GM06990 (cell line): ENCODE measurements around the gene FBXO30.

Experiments used
- DNase-seq: peaks from one replicate; pipeline ENCODE4 v3.0.0-alpha.2; 2011; ENCODE audit not compliant: insufficient read length; ENCODE audit errors: extremely low read depth
- H3K27me3 ChIP-seq: replicated peaks from 2 replicates; pipeline ENCODE4 v1.6.0; 2011; ENCODE audit warnings: low read length; ENCODE audit not compliant: control insufficient read depth, insufficient read depth
- H3K36me3 ChIP-seq: 2 replicates; pipeline ENCODE4 v1.5.1; 2011; ENCODE audit warnings: low read length; ENCODE audit not compliant: control insufficient read depth, insufficient read depth
- H3K4me3 ChIP-seq: replicated peaks from 2 replicates; pipeline ENCODE4 v1.5.1; 2011; ENCODE audit warnings: low read depth, mild to moderate bottlenecking, control low read depth, low read length
- TF ChIP-seq, protein P1 (sequence below): IDR thresholded peaks from 2 replicates; pipeline ENCODE4 v1.5.1; 2011; ENCODE audit warnings: low read length, control low read depth, mild to moderate bottlenecking, inconsistent platforms; ENCODE audit not compliant: insufficient read depth, poor library complexity, severe bottlenecking

The FBXO30 gene

DNA sequence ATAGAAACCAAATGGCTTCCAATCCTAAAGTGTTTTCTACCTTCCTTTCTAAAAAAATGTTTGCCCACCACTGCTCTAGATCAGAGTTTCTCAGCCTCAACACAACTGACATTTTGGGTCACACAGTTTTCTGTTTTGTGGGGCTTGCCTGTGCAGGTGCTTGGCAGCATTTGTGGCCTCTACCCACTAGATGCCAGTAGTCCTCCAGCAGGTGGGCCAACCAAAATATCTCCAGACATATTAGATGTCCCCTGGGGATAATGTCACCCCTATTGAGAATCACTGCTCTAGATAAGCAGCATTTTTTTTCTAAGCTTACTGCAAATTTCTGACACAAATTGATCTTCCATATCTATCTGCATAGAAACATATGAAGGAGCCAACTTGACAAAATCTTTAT is 53.0 kb downstream of the FBXO30 start:
- Histone ChIP-seq H3K4me3 (no peak overlapping the region), H3K36me3 (no peaks in the 10 kb centered on the region), H3K27me3 (no peaks in the 10 kb centered on the region)
- TF ChIP-seq, protein P1, sequence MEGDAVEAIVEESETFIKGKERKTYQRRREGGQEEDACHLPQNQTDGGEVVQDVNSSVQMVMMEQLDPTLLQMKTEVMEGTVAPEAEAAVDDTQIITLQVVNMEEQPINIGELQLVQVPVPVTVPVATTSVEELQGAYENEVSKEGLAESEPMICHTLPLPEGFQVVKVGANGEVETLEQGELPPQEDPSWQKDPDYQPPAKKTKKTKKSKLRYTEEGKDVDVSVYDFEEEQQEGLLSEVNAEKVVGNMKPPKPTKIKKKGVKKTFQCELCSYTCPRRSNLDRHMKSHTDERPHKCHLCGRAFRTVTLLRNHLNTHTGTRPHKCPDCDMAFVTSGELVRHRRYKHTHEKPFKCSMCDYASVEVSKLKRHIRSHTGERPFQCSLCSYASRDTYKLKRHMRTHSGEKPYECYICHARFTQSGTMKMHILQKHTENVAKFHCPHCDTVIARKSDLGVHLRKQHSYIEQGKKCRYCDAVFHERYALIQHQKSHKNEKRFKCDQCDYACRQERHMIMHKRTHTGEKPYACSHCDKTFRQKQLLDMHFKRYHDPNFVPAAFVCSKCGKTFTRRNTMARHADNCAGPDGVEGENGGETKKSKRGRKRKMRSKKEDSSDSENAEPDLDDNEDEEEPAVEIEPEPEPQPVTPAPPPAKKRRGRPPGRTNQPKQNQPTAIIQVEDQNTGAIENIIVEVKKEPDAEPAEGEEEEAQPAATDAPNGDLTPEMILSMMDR: peak; percentile 39
- no peak for DNase-seq

DNA sequence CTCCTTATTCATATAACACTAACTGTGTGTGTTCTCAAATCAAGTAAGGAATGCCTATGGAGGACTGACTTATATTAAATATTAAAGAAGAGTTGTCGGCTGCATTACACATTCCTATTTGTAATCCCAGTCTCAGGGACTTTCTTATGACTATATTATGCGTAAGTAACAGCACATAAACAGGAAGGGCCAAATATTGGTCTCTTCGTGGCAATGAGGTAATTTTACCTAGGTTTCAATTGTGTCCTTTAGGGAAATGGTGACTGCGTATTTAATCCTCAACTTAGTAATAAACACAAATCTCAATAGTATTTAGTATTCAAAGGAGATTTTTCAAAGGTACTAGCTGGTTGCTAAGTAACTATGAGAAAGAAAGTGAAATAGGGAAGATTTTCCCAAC is 56.5 kb downstream of the FBXO30 start:
- Histone ChIP-seq H3K27me3 (no peaks in the 10 kb centered on the region), H3K36me3 (no peaks in the 10 kb centered on the region), H3K4me3 (no peak overlapping the region)
- DNase-seq: no peak
- TF ChIP-seq, protein P1: no peak

DNA sequence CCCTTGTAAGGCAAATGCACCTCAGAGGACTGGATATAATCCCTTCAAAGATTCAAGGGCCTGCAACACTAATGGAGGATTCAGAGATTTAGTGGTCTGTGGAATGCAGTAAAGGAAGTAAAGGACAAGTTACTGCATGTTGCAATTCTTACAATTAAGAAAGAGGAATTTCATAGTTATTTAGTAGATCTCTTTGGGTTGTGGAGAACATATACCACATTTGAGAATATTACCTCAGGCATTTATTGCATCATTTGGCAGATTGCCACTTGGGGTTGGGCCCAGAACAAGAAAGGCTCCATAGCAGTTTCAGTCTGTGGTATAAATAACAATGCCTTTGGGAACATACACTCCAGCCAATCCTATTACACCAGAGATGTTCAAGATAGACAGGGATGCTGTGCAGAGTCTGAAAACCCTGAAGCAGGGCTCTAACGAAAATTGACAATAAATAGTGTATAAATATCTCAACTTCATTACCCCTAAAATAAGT is 58.4 kb downstream of the FBXO30 start:
- Histone ChIP-seq H3K36me3 (no peaks in the 10 kb centered on the region), H3K27me3 (no peaks in the 10 kb centered on the region), H3K4me3 (no peak overlapping the region)
- DNase-seq: no peak
- TF ChIP-seq, protein P1: no peak

DNA sequence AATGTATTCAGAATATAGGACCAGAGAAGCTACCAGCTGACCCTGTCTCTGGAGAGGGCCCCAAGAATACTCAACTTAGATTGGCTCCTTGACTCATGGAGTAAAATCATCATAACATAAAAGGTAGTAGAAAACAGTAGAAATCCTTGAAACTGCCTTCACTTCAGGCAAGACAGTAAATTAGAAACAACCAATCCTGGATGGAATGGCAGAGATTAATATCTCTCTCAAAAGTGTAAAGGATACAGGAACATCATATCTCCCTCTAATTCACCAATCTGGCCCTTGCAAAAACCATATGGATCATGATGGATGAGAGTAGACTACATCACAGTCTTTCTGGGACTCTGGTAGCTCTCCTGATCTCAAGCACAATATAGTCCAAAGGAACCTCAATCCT is 58.9 kb downstream of the FBXO30 start:
- DNase-seq: no peak
- TF ChIP-seq, protein P1: no peak
- Histone ChIP-seq H3K36me3 (no peaks in the 10 kb centered on the region), H3K4me3 (no peak overlapping the region), H3K27me3 (no peaks in the 10 kb centered on the region)

DNA sequence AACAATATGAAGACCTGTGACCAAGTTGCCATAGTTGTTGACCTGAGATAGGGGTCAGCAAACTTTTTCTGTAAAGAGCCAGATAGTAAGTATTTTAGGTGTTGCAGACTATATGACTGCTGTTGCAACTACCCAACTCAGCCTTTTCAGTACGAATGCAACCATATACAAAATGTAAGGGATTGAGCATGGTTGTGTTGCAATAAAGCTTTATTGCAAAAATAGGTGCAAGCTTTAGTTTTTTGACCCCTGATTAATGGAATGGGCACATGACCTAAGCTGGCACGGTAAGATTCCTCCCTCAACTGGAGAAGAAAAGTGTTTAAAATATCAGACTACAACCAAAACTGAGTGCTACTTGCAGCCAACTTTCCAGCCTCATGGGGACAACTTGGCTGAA is 62.0 kb downstream of the FBXO30 start:
- Histone ChIP-seq H3K4me3 (no peak overlapping the region), H3K36me3 (no peaks in the 10 kb centered on the region), H3K27me3 (no peaks in the 10 kb centered on the region)
- DNase-seq: no peak
- TF ChIP-seq, protein P1: no peak

DNA sequence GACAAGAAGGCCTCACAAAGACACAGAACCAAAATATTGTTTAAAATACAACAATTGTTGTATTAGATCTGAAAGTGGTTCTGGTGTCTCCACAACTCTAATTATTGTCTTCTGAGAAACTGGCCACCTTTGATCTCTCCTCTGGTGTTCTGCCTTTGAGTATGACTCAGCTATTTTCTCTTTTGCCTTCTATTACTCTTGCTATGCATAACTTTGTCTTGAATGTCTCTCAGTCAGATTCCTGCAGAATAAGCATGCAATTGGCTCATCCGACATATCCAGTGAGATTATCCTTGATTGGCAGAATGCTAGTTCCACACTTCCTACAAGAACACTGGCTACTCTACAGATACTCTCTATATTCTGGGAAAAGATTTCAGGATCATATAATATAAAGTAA is 65.0 kb downstream of the FBXO30 start:
- Histone ChIP-seq H3K4me3 (no peak overlapping the region), H3K36me3 (no peaks in the 10 kb centered on the region), H3K27me3 (no peaks in the 10 kb centered on the region)
- TF ChIP-seq, protein P1: no peak
- DNase-seq: no peak
